WTC11 (cell line): Measurements from ENCODE around the gene IGFBP5. TPM values are rescaled to one million over a fixed set of nuclear protein-coding genes. Genes with fewer than 3 reads are reported as not detected.

Source experiments
- ATAC-seq: fragments of 200-7000 bp; cut with Tn5 transposase; 2 replicates; pipeline ENCODE4 v1.10.0; 2021; ENCODE audit warnings: mild to moderate bottlenecking, moderate library complexity
- CTCF ChIA-PET: fragments of 300-600 bp; sonication (Branson Sonifier 250); formaldehyde crosslinking; loops from one replicate; lab custom pipeline; 2021; ENCODE audit warnings: antibody characterized with exemption; lab: Charles Lee
- POLR2A ChIA-PET: fragments of 350-600 bp; sonication (Branson Sonifier 250); formaldehyde crosslinking; loops from one replicate; lab custom pipeline; 2021; ENCODE audit warnings: antibody characterized with exemption; lab: Charles Lee
- DNase-seq: peaks from one replicate; pipeline ENCODE4 v3.0.0; 2021; ENCODE audit warnings: low spot score
- H3K27ac Mint-ChIP-seq: 2 replicates; pipeline ENCODE4 v1.8.0; 2021; ENCODE audit warnings: mixed read lengths
- H3K27me3 Mint-ChIP-seq: 2 replicates; pipeline ENCODE4 v1.8.0; 2021; ENCODE audit warnings: low read depth, mild to moderate bottlenecking, moderate library complexity, mixed read lengths
- H3K36me3 Mint-ChIP-seq: 2 replicates; pipeline ENCODE4 v1.8.0; 2021; ENCODE audit warnings: mixed read lengths
- H3K4me1 Mint-ChIP-seq: 2 replicates; pipeline ENCODE4 v1.8.0; 2022; ENCODE audit warnings: mixed read lengths
- H3K4me3 Mint-ChIP-seq: 2 replicates; pipeline ENCODE4 v1.8.0; 2021; ENCODE audit warnings: mild to moderate bottlenecking, moderate library complexity, mixed read lengths
- H3K9me3 Mint-ChIP-seq: 2 replicates; pipeline ENCODE4 v1.8.0; 2021; ENCODE audit warnings: mixed read lengths
- ATF1 ChIP-seq: sonication (generic); formaldehyde crosslinking; IDR thresholded peaks from 2 replicates; pipeline ENCODE4 v1.8.1; 2023; ENCODE audit warnings: mild to moderate bottlenecking, moderate library complexity, missing genetic modification reagents
- ATF2 ChIP-seq: sonication (generic); formaldehyde crosslinking; IDR thresholded peaks from 2 replicates; pipeline ENCODE4 v1.8.1; 2022; ENCODE audit warnings: low read depth, missing genetic modification reagents, borderline replicate concordance
- CDX4 ChIP-seq: fragments of 250-450 bp; sonication (Bioruptor Pico); IDR thresholded peaks from 2 replicates; pipeline ENCODE4 v1.9.0; 2021; ENCODE audit warnings: moderate library complexity, mild to moderate bottlenecking, inconsistent platforms, borderline replicate concordance
- CREM ChIP-seq: sonication (generic); formaldehyde crosslinking; IDR thresholded peaks from 2 replicates; pipeline ENCODE4 v1.8.1; 2022; ENCODE audit warnings: mild to moderate bottlenecking, missing genetic modification reagents, moderate library complexity
- FOXK1 ChIP-seq: sonication (generic); formaldehyde crosslinking; IDR thresholded peaks from 2 replicates; pipeline ENCODE4 v1.8.0; 2022; ENCODE audit warnings: mild to moderate bottlenecking, moderate library complexity, missing genetic modification reagents
- GABPB1 ChIP-seq: sonication (generic); formaldehyde crosslinking; IDR thresholded peaks from 2 replicates; pipeline ENCODE4 v1.8.1; 2023; ENCODE audit warnings: mild to moderate bottlenecking, missing genetic modification reagents
- HMGA2 ChIP-seq: fragments of 250-450 bp; sonication (Bioruptor Pico); IDR thresholded peaks from 2 replicates; pipeline ENCODE4 v1.4.0; 2021; ENCODE audit warnings: mild to moderate bottlenecking, moderate library complexity
- MAX ChIP-seq: sonication (generic); formaldehyde crosslinking; IDR thresholded peaks from 2 replicates; pipeline ENCODE4 v1.8.0; 2022; ENCODE audit warnings: mild to moderate bottlenecking, missing genetic modification reagents
- NFYB ChIP-seq: sonication (generic); formaldehyde crosslinking; conservative IDR thresholded peaks from 2 replicates; pipeline ENCODE4 v1.8.0; 2022; ENCODE audit warnings: low read depth, missing genetic modification reagents
- TEAD4 ChIP-seq: sonication (generic); formaldehyde crosslinking; IDR thresholded peaks from 2 replicates; pipeline ENCODE4 v1.8.0; 2022; ENCODE audit warnings: mild to moderate bottlenecking, missing genetic modification reagents
- TP53 ChIP-seq: sonication (generic); formaldehyde crosslinking; IDR thresholded peaks from 2 replicates; pipeline ENCODE4 v1.8.1; 2023; ENCODE audit warnings: mild to moderate bottlenecking, missing genetic modification reagents
- ZBTB43 ChIP-seq: sonication (generic); formaldehyde crosslinking; IDR thresholded peaks from 2 replicates; pipeline ENCODE4 v1.8.1; 2023; ENCODE audit warnings: mild to moderate bottlenecking, missing genetic modification reagents
- ZNF232 ChIP-seq: sonication (generic); formaldehyde crosslinking; IDR thresholded peaks from 2 replicates; pipeline ENCODE4 v1.8.0; 2022; ENCODE audit warnings: mild to moderate bottlenecking, missing genetic modification reagents
- ZNF396 ChIP-seq: fragments of 250-450 bp; sonication (Bioruptor Pico); IDR thresholded peaks from 2 replicates; pipeline ENCODE4 v1.8.0; 2021; ENCODE audit warnings: mild to moderate bottlenecking, moderate library complexity, borderline replicate concordance
- total RNA-seq: library from RNA; stranded (reverse); gene quantifications from 3 replicates; pipeline ENCODE4 v1.2.3, GENCODE V29; 2021
- TF ChIP-seq, protein P1 (sequence below): sonication (generic); formaldehyde crosslinking; IDR thresholded peaks from 2 replicates; pipeline ENCODE4 v1.8.0; 2023; ENCODE audit warnings: mild to moderate bottlenecking, missing genetic modification reagents
- TF ChIP-seq, protein P2 (sequence below): fragments of 250-450 bp; sonication (Bioruptor Pico); IDR thresholded peaks from 2 replicates; pipeline ENCODE4 v1.9.0; 2021; ENCODE audit warnings: mild to moderate bottlenecking

Gene IGFBP5
- total RNA-seq, 1 experiment from 2014 or later = 5.3 TPM

GRCh38 chr2:216658757-216659156, 36.6 kb downstream of the IGFBP5 start:
- H3K27ac Mint-ChIP-seq = peak overlapping the region; percentile 80; the same call in 1 of the 2 replicates
- peaks cover 72% of the 10 kb centered on the region for H3K36me3 Mint-ChIP-seq
- ChIA-PET POLR2A (no interaction called here), CTCF (interaction anchor here (0.9 to 2.7 kb wide), 2 partner anchors 139 to 442 kb away, joined by 3 to 13 read pairs; no protein-coding TSS in a partner anchor)
- H3K4me3 Mint-ChIP-seq = no peak overlapping the region
- peaks cover 52% of the 10 kb centered on the region for H3K4me1 Mint-ChIP-seq
- H3K9me3 Mint-ChIP-seq = no peaks in the 10 kb centered on the region
- H3K27me3 Mint-ChIP-seq = no peaks in the 10 kb centered on the region
- ATAC-seq = no peak
- no peak for DNase-seq
- TF ChIP-seq MAX (no peak), CDX4 (no peak), ZNF232 (CRISPR knock-in tag) (no peak), CREM (CRISPR knock-in tag) (no peak), TP53 (no peak), ZBTB43 (no peak)

DNA sequence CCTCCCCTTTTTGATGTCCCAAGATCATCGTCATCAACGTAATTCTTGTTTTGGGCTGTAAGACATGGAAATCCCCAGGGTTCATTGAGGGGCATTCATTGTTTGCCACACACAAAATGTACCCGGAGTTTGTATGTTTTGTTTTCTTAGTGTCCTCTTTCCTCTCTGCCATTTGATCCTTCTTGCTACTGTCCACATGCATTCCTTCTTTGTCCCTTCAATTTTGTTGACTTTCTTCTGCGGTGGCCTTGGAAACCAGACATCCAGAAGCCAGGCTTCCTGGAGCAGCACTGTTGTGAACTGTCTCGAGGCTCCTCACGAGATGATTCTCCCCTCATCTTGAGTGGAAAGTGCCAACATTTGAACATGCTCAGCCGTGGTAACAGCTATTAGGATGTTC, 37.4 kb downstream of the IGFBP5 start:
- H3K27ac Mint-ChIP-seq = peak overlapping the region; percentile 7
- ChIA-PET POLR2A (no interaction called here), CTCF (interaction anchor here (2.0 to 2.2 kb wide), 2 partner anchors 9 to 139 kb away, joined by 6 read pairs; no protein-coding TSS in a partner anchor)
- no peaks in the 10 kb centered on the region for H3K27me3 Mint-ChIP-seq
- H3K36me3 Mint-ChIP-seq = peaks cover 70% of the 10 kb centered on the region
- H3K9me3 Mint-ChIP-seq = no peaks in the 10 kb centered on the region
- DNase-seq (no peak), ATAC-seq (no peak)
- no peak overlapping the region for H3K4me3 Mint-ChIP-seq
- peaks cover 52% of the 10 kb centered on the region for H3K4me1 Mint-ChIP-seq
- TF ChIP-seq ATF1 (CRISPR knock-in tag) (no peak), ATF2 (CRISPR knock-in tag) (no peak), HMGA2 (CRISPR knock-in tag) (no peak), GABPB1 (CRISPR knock-in tag) (no peak), TEAD4 (CRISPR knock-in tag) (no peak), NFYB (CRISPR knock-in tag) (no peak), ZNF396 (CRISPR knock-in tag) (no peak), FOXK1 (CRISPR knock-in tag) (no peak)
- TF ChIP-seq, protein P1, sequence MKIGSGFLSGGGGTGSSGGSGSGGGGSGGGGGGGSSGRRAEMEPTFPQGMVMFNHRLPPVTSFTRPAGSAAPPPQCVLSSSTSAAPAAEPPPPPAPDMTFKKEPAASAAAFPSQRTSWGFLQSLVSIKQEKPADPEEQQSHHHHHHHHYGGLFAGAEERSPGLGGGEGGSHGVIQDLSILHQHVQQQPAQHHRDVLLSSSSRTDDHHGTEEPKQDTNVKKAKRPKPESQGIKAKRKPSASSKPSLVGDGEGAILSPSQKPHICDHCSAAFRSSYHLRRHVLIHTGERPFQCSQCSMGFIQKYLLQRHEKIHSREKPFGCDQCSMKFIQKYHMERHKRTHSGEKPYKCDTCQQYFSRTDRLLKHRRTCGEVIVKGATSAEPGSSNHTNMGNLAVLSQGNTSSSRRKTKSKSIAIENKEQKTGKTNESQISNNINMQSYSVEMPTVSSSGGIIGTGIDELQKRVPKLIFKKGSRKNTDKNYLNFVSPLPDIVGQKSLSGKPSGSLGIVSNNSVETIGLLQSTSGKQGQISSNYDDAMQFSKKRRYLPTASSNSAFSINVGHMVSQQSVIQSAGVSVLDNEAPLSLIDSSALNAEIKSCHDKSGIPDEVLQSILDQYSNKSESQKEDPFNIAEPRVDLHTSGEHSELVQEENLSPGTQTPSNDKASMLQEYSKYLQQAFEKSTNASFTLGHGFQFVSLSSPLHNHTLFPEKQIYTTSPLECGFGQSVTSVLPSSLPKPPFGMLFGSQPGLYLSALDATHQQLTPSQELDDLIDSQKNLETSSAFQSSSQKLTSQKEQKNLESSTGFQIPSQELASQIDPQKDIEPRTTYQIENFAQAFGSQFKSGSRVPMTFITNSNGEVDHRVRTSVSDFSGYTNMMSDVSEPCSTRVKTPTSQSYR (CRISPR knock-in tag) = no peak
- TF ChIP-seq, protein P2, sequence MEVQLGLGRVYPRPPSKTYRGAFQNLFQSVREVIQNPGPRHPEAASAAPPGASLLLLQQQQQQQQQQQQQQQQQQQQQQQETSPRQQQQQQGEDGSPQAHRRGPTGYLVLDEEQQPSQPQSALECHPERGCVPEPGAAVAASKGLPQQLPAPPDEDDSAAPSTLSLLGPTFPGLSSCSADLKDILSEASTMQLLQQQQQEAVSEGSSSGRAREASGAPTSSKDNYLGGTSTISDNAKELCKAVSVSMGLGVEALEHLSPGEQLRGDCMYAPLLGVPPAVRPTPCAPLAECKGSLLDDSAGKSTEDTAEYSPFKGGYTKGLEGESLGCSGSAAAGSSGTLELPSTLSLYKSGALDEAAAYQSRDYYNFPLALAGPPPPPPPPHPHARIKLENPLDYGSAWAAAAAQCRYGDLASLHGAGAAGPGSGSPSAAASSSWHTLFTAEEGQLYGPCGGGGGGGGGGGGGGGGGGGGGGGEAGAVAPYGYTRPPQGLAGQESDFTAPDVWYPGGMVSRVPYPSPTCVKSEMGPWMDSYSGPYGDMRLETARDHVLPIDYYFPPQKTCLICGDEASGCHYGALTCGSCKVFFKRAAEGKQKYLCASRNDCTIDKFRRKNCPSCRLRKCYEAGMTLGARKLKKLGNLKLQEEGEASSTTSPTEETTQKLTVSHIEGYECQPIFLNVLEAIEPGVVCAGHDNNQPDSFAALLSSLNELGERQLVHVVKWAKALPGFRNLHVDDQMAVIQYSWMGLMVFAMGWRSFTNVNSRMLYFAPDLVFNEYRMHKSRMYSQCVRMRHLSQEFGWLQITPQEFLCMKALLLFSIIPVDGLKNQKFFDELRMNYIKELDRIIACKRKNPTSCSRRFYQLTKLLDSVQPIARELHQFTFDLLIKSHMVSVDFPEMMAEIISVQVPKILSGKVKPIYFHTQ (CRISPR knock-in tag) = no peak
- TF ChIP-seq, all 79 proteins: peak for 0
